Measurements from ENCODE around the gene CRTC2. TPM values are rescaled to one million over a fixed set of nuclear protein-coding genes. Genes with fewer than 3 reads are reported as not detected.

Gene CRTC2
- total and polyA plus RNA-seq, 2 experiments from 2014 or later: 10.6 to 20.7 TPM

GRCh38 chr1:153958961-153959260 lies 499 bp upstream of the CRTC2 start:
- H3K9me2 ChIP-seq (ENCODE audit: insufficient read depth): no peaks in the 10 kb centered on the region
- peaks cover 3% of the 10 kb centered on the region; the same call in 2 of the 3 replicates for H3K9me3 Mint-ChIP-seq
- peak overlapping the region; percentile 31 for H3K4me3 ChIP-seq
- H3K27ac Mint-ChIP-seq: peak overlapping the region; percentile 63
- H3K27me3 Mint-ChIP-seq (ENCODE audit: insufficient read depth, low read depth, poor library complexity): peaks cover 28% of the 10 kb centered on the region
- TF ChIP-seq EZH2phosphoT487 (IDR thresholded peaks at IDR 0.05; ENCODE audit: unreplicated experiment) (no peak), CREB1 (CRISPR knock-in tag; IDR thresholded peaks at IDR 0.05; ENCODE audit: low read depth) (no peak), ZNF114 (CRISPR knock-in tag; IDR thresholded peaks at IDR 0.05) (no peak), JUNB (IDR thresholded peaks at IDR 0.05; ENCODE audit: unreplicated experiment) (no peak), EZH2 (IDR thresholded peaks at IDR 0.05; ENCODE audit: low read depth, unreplicated experiment) (no peak), POLR2AphosphoS5 (IDR thresholded peaks at IDR 0.05; ENCODE audit: low read depth) (no peak), CTCF (conservative IDR thresholded peaks at IDR 0.05; ENCODE audit: low read depth in 2 of 2) (no peak), STAT1 (IDR thresholded peaks at IDR 0.05; ENCODE audit: unreplicated experiment) (no peak), NANOG (IDR thresholded peaks at IDR 0.05; ENCODE audit: borderline replicate concordance) (no peak), ZNF331 (CRISPR knock-in tag; IDR thresholded peaks at IDR 0.05; ENCODE audit: low read depth) (no peak), REST (IDR thresholded peaks at IDR 0.05; ENCODE audit: unreplicated experiment) (no peak)
- TF ChIP-seq, protein P1, sequence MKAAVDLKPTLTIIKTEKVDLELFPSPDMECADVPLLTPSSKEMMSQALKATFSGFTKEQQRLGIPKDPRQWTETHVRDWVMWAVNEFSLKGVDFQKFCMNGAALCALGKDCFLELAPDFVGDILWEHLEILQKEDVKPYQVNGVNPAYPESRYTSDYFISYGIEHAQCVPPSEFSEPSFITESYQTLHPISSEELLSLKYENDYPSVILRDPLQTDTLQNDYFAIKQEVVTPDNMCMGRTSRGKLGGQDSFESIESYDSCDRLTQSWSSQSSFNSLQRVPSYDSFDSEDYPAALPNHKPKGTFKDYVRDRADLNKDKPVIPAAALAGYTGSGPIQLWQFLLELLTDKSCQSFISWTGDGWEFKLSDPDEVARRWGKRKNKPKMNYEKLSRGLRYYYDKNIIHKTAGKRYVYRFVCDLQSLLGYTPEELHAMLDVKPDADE (IDR thresholded peaks at IDR 0.05): no peak
- TF ChIP-seq, protein P2, sequence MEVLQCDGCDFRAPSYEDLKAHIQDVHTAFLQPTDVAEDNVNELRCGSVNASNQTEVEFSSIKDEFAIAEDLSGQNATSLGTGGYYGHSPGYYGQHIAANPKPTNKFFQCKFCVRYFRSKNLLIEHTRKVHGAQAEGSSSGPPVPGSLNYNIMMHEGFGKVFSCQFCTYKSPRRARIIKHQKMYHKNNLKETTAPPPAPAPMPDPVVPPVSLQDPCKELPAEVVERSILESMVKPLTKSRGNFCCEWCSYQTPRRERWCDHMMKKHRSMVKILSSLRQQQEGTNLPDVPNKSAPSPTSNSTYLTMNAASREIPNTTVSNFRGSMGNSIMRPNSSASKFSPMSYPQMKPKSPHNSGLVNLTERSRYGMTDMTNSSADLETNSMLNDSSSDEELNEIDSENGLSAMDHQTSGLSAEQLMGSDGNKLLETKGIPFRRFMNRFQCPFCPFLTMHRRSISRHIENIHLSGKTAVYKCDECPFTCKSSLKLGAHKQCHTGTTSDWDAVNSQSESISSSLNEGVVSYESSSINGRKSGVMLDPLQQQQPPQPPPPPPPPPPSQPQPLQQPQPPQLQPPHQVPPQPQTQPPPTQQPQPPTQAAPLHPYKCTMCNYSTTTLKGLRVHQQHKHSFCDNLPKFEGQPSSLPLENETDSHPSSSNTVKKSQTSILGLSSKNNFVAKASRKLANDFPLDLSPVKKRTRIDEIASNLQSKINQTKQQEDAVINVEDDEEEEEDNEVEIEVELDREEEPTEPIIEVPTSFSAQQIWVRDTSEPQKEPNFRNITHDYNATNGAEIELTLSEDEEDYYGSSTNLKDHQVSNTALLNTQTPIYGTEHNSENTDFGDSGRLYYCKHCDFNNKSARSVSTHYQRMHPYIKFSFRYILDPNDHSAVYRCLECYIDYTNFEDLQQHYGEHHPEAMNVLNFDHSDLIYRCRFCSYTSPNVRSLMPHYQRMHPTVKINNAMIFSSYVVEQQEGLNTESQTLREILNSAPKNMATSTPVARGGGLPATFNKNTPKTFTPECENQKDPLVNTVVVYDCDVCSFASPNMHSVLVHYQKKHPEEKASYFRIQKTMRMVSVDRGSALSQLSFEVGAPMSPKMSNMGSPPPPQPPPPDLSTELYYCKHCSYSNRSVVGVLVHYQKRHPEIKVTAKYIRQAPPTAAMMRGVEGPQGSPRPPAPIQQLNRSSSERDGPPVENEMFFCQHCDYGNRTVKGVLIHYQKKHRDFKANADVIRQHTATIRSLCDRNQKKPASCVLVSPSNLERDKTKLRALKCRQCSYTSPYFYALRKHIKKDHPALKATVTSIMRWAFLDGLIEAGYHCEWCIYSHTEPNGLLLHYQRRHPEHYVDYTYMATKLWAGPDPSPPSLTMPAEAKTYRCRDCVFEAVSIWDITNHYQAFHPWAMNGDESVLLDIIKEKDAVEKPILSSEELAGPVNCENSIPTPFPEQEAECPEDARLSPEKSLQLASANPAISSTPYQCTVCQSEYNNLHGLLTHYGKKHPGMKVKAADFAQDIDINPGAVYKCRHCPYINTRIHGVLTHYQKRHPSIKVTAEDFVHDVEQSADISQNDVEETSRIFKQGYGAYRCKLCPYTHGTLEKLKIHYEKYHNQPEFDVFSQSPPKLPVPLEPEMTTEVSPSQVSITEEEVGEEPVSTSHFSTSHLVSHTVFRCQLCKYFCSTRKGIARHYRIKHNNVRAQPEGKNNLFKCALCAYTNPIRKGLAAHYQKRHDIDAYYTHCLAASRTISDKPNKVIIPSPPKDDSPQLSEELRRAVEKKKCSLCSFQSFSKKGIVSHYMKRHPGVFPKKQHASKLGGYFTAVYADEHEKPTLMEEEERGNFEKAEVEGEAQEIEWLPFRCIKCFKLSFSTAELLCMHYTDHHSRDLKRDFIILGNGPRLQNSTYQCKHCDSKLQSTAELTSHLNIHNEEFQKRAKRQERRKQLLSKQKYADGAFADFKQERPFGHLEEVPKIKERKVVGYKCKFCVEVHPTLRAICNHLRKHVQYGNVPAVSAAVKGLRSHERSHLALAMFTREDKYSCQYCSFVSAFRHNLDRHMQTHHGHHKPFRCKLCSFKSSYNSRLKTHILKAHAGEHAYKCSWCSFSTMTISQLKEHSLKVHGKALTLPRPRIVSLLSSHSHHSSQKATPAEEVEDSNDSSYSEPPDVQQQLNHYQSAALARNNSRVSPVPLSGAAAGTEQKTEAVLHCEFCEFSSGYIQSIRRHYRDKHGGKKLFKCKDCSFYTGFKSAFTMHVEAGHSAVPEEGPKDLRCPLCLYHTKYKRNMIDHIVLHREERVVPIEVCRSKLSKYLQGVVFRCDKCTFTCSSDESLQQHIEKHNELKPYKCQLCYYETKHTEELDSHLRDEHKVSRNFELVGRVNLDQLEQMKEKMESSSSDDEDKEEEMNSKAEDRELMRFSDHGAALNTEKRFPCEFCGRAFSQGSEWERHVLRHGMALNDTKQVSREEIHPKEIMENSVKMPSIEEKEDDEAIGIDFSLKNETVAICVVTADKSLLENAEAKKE (CRISPR knock-in tag; IDR thresholded peaks at IDR 0.05): no peak
- peaks cover 68% of the 10 kb centered on the region for H3K79me2 ChIP-seq (replicated peaks; ENCODE audit: insufficient read depth)
- H4K20me1 ChIP-seq (replicated peaks; ENCODE audit: insufficient read depth): peaks cover 23% of the 10 kb centered on the region
- peak overlapping the region; percentile 19 for H3K4me2 ChIP-seq
- H3K4me1 ChIP-seq (ENCODE audit: insufficient read depth): peaks cover 29% of the 10 kb centered on the region
- H3K36me3 Mint-ChIP-seq (ENCODE audit: low read depth): peaks cover 37% of the 10 kb centered on the region
- H3K27ac ChIP-seq (ENCODE audit: low read depth): peak overlapping the region; percentile 67
- no peak for ATAC-seq
- no peaks in the 10 kb centered on the region for H3K27me3 ChIP-seq (ENCODE audit: insufficient read depth)
- H3K4me1 Mint-ChIP-seq: peaks cover 44% of the 10 kb centered on the region
- H3K36me3 ChIP-seq (ENCODE audit: insufficient read depth): peaks cover 14% of the 10 kb centered on the region
- no peak overlapping the region for H2AFZ ChIP-seq
- peaks cover 33% of the 10 kb centered on the region for H3F3A ChIP-seq (replicated peaks; ENCODE audit: low read depth)
- DNase-seq (ENCODE audit: low spot score): no peak
- peak overlapping the region; percentile 99 for H3K4me3 Mint-ChIP-seq
